Subcutaneous adipose tissue (tissue), 4 donors: ENCODE data around the gene SRPRA. TPM values are rescaled to one million over a fixed set of nuclear protein-coding genes. Genes with fewer than 3 reads are reported as not detected.

Experiments
- total RNA-seq, 4 donors: library from RNA; depleted of rRNA; stranded (reverse); fragments of >200 nt; gene quantifications; one replicate each; pipeline ENCODE4 v1.1.0, GENCODE V29; 2016
- TF ChIP-seq, protein P1 (sequence below): fragments of 450-650 bp; IDR thresholded peaks from one replicate; pipeline ENCODE4 v1.5.1; 2016; ENCODE audit warnings: low read depth, mild to moderate bottlenecking, control low read depth, antibody characterized with exemption, moderate library complexity

SRPRA gene
- total RNA-seq, 4 donors from 2014 or later = 57.5 to 93.4 (median 63.4) TPM

DNA sequence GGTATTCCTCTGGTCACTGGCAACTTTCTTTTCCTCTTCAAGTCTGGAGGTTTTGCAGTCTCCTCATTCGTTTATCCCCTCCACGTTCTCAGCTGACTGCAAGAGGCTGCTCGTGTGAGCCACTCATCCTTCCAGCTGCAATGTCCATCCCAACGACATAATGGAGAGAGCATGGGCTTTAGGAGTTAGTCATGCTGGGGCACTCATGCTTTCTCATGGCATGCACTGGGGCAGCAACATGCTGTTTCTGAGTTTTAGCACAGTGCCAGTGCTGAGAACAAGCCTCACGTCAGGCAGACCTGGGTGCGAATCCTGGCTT is 42.3 kb upstream of the SRPRA start:
- TF ChIP-seq, protein P1, sequence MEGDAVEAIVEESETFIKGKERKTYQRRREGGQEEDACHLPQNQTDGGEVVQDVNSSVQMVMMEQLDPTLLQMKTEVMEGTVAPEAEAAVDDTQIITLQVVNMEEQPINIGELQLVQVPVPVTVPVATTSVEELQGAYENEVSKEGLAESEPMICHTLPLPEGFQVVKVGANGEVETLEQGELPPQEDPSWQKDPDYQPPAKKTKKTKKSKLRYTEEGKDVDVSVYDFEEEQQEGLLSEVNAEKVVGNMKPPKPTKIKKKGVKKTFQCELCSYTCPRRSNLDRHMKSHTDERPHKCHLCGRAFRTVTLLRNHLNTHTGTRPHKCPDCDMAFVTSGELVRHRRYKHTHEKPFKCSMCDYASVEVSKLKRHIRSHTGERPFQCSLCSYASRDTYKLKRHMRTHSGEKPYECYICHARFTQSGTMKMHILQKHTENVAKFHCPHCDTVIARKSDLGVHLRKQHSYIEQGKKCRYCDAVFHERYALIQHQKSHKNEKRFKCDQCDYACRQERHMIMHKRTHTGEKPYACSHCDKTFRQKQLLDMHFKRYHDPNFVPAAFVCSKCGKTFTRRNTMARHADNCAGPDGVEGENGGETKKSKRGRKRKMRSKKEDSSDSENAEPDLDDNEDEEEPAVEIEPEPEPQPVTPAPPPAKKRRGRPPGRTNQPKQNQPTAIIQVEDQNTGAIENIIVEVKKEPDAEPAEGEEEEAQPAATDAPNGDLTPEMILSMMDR = no peak

DNA sequence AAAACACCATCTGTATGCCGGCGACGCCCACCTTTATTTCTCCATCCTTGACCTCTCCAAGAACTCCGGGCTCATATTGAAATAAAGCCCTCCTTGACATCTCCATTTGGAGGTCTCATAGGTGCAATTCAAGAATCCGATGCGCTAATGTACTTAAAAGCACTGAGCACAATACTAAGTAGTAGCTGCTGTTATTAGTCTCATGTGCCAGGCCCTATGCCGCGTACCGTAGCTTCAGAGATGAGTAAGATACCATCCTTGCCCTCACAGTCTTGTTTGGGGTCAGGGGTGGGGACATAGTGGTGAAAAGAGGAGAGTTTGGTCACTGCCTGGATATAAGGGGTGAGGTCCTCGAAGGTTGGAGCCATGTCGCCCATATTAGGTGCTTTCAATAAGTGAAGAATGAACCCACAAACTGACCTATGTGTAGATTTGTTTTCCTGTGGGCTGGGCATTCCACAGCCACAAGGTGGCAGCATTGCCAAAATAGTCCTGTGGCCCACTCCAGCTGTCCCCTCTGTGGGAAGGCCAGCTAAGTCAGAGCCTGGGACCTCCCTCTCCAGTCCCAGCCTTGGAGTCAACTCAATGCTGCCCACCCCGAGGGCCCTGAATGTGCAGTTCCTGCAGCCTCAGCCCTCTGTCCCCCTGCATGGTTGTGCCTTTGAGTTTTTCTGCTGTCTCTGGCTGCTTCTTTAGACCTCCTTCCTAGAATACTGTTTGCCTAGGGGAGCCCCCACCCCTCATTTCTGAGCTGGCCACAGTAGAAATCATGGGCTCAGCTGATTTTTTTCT is 41.7 kb upstream of the SRPRA start:
- TF ChIP-seq, protein P1 = no peak

DNA sequence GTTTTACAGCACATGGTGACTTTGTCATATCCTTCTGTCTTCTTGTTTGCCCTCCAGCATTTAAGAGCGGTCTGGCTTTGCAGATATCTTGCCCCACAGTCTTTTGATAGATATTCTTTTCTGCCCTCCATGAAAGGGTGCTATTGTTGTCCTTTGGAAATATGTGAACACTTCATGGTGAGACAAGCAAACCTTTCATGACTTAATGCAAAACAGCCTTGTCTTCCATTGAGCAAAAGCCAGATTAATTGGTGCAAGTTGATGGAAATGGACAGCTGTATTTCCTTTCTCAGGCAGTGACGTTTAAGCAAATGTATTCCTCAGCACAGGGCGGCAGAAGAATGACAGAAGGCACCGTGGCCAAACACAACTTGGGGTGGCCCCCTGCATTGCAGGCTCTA is 39.6 kb upstream of the SRPRA start:
- TF ChIP-seq, protein P1 = no peak

DNA sequence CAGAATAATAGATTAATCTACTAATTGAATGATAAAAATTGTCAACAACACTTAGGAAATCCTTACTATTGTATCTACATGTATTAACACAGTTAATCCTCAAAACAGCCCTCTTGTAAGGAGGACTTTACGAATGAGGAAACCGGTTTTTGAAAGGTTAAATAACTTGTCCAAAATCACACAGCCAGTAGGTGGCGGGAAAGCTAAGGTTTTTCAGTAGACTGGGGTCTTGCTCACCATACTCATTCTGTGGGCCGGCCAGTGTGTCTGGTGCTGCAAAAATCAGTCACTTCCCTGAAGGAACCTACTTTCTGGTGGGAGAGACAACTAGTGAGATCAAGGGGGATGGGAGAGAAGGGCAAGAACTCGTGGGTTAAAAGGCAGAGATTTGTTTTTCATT is 39.0 kb upstream of the SRPRA start:
- TF ChIP-seq, protein P1 = no peak

DNA sequence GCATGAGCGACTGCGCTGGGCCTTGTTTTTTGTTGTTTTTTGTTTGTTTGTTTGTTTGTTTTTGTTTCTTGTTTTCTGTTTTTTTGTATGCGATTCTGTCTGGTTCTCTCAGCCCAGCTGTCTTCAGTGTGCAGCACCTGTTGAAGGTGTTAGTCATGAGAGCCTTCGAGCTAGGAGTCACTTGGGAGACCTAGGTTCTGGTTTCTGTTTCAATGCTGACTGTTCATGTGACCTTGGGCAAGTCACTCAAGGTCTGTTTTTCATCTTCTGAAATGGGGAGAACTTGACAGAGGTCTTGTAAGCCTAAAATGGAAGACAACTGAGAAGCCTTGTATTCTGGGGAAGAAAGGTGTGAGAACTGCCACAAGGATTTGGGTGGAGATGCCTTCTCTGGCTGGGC is 37.0 kb upstream of the SRPRA start:
- TF ChIP-seq, protein P1 = no peak

GRCh38 chr11:126304457-126305075 is 35.9 kb upstream of the SRPRA start:
- TF ChIP-seq, protein P1 = no peak

DNA sequence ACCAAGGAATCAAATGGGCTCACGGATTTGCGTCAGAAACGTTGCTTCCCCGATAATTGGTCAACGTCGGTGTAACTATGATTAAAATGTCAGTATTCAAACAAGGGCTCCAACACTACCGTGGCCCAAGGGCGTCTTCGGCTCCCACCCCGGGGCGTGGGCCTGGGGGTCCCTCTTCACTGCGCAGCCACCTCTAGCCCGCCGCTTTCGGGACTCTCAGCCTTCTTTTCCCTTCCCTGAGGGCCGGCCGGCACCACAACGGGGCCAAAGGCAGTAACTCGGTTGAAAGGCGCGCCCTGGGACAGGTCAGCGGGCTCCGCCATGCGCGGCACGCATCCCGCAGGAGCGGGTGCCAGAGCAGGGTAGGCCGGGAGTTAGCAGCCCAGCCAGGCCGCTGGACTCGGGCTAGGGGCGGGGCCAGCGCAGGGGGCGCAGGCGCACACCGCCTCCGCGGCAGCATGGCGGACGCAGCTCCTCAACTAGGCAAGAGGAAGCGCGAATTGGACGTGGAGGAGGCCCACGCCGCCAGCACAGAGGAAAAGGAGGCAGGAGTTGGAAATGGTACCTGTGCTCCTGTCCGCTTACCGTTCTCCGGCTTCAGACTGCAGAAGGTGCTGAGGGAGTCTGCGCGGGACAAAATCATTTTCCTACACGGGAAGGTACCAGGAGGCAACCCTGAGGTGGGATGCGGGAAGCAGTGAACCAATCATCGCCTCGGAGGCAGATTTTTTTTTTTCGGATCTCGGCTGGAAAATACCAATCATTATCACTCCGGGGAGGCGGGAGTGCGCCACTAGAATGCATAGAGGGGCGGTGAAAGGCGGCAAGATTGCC is 35.1 kb upstream of the SRPRA start, which contains the start of gene DCPS:
Gene DCPS (plus strand): TSS at position 438 of the 834 bp plus-strand sequence. CDS start 21 bp downstream, at position 459.
- TF ChIP-seq, protein P1 = no peak
